ENCODE data around the gene TMEM82.

GRCh38 chr1:15704526-15705183, 37.6 kb upstream of the TMEM82 start:
- no peak for TF ChIP-seq CTCF (IDR thresholded peaks at IDR 0.05)
- no peak for TF ChIP-seq EP300 (IDR thresholded peaks at IDR 0.05)
- TF ChIP-seq POLR2AphosphoS5 (IDR thresholded peaks at IDR 0.05): no peak
